Measurements from ENCODE around the gene KCNAB3. TPM values are rescaled to one million over a fixed set of nuclear protein-coding genes. Genes with fewer than 3 reads are reported as not detected.

Gene KCNAB3
- 0.98 and 1.2 TPM in 2 replicates for total RNA-seq

GRCh38 chr17:7929158-7930023 lies at the start of gene KCNAB3:
Gene KCNAB3 (minus strand): TSS chr17:7929856. CDS start chr17:7929435, 421 bp downstream.

GRCh38 chr17:7931709-7932482 lies 2.2 kb upstream of the KCNAB3 start, which contains the start of the genes CNTROB and TRAPPC1:
Gene CNTROB (plus strand): TSS chr17:7932206. CDS start chr17:7933080, 874 bp downstream.
Gene TRAPPC1 (minus strand): TSS chr17:7931946. CDS start chr17:7931829, 117 bp downstream.

GRCh38 chr17:7915611-7916384 lies 13.9 kb downstream of the KCNAB3 start, which contains the start of gene RNF227:
Gene RNF227 (minus strand): TSS chr17:7916289. CDS start chr17:7916195, 94 bp downstream.

GRCh38 chr17:7888184-7888920 lies 41.3 kb downstream of the KCNAB3 start, which contains the start of gene CHD3:
Gene CHD3 (plus strand): TSS chr17:7888789. CDS start chr17:7889001, 212 bp downstream.

Small RNAs within 50 kb of the gene (small RNA-seq; reads per million reads assigned to genes)
- 3.2 reads per million, percentile 88 among the genes with 10 or more reads in this experiment for gene SCARNA21

Other genes starting within 250 kb of the KCNAB3 start
- gene TP53, start 242.4 kb downstream of the KCNAB3 start, total RNA-seq: 144 and 156 TPM in 2 replicates
- 11.8 and 13.5 TPM in 2 replicates for gene WRAP53, start 241.4 kb downstream of the KCNAB3 start, total RNA-seq
- 1.1 and 1.6 TPM in 2 replicates for gene EFNB3, start 224.7 kb downstream of the KCNAB3 start, total RNA-seq
- under 0.01 and 0.10 TPM in 2 replicates for gene DNAH2, start 212.1 kb downstream of the KCNAB3 start, total RNA-seq
- gene KDM6B, start 95.6 kb downstream of the KCNAB3 start, total RNA-seq: 5.3 and 5.6 TPM in 2 replicates
- gene TMEM88, start 74.8 kb downstream of the KCNAB3 start, total RNA-seq: 26.5 and 43.0 TPM in 2 replicates
- 62.8 and 67.9 TPM in 2 replicates for gene NAA38, start 72.3 kb downstream of the KCNAB3 start, total RNA-seq
- gene CYB5D1, start 71.9 kb downstream of the KCNAB3 start, total RNA-seq: 9.5 and 12.0 TPM in 2 replicates
- gene CHD3, start 41.1 kb downstream of the KCNAB3 start, total RNA-seq: 82.6 and 124 TPM in 2 replicates
- gene RNF227, start 13.6 kb downstream of the KCNAB3 start, total RNA-seq: 0.76 and 0.98 TPM in 2 replicates
- 46.1 and 49.6 TPM in 2 replicates for gene TRAPPC1, start 2.1 kb upstream of the KCNAB3 start, total RNA-seq
- gene CNTROB, start 2.4 kb upstream of the KCNAB3 start, total RNA-seq: 20.3 and 21.0 TPM in 2 replicates
- not detected in 2 replicates for gene GUCY2D, start 72.8 kb upstream of the KCNAB3 start, total RNA-seq
- not detected in 2 replicates for gene ALOX15B, start 109.2 kb upstream of the KCNAB3 start, total RNA-seq
- not detected in 2 replicates for gene ALOX12B, start 157.9 kb upstream of the KCNAB3 start, total RNA-seq
- under 0.01 TPM in 1 of 2 replicates, not detected in the other for gene ALOXE3, start 188.7 kb upstream of the KCNAB3 start, total RNA-seq
- gene HES7, start 194.2 kb upstream of the KCNAB3 start, total RNA-seq: 0.19 and 0.33 TPM in 2 replicates
- gene PER1, start 222.5 kb upstream of the KCNAB3 start, total RNA-seq: 9.9 and 12.1 TPM in 2 replicates
- 5.5 and 5.6 TPM in 2 replicates for gene VAMP2, start 233.1 kb upstream of the KCNAB3 start, total RNA-seq
- gene TMEM107, start 246.5 kb upstream of the KCNAB3 start, total RNA-seq: 17.7 and 19.6 TPM in 2 replicates